K562 (cell line): ENCODE data around the gene PRKRIP1. TPM values are rescaled to one million over a fixed set of nuclear protein-coding genes. Genes with fewer than 3 reads are reported as not detected.

Experiments used
- ASH1L ChIP-seq: fragments of 450-650 bp; IDR thresholded peaks from 2 replicates; pipeline ENCODE4 v1.6.1; 2018; ENCODE audit warnings: borderline replicate concordance, mild to moderate bottlenecking, low read depth; ENCODE audit not compliant: partially characterized antibody
- CBX8 ChIP-seq: fragments of 200-600 bp; sonication (generic); IDR thresholded peaks from 2 replicates; pipeline ENCODE4 v1.6.1; 2012; ENCODE audit warnings: borderline replicate concordance, mixed run types, low read depth, mild to moderate bottlenecking, moderate library complexity, mixed read lengths, low read length, control low read depth, inconsistent platforms; ENCODE audit not compliant: poor library complexity, severe bottlenecking; ENCODE audit errors: extremely low read depth
- FUS ChIP-seq: fragments of 200-400 bp; formaldehyde crosslinking; optimal IDR thresholded peaks from 2 replicates; pipeline ENCODE3; 2017; ENCODE audit warnings: low read depth, low read length
- GATA2 ChIP-seq: sonication (generic); formaldehyde crosslinking; IDR thresholded peaks from 2 replicates; pipeline ENCODE4 v1.4.0; 2020; ENCODE audit warnings: mild to moderate bottlenecking, missing genetic modification reagents
- GTF2A2 ChIP-seq: IDR thresholded peaks from 2 replicates; pipeline ENCODE4 v1.6.1; 2016; ENCODE audit warnings: mild to moderate bottlenecking, missing genetic modification characterization, missing compliant biosample characterization
- HDAC1 ChIP-seq, 2 experiments: fragments of 450-650 bp; IDR thresholded peaks; 2 replicates each; pipeline ENCODE4 v1.6.1; 2016 to 2017; ENCODE audit warnings: inconsistent platforms in 1 of 2, mild to moderate bottlenecking in 1 of 2, moderate library complexity in 1 of 2
- NFXL1 ChIP-seq: fragments of 450-650 bp; formaldehyde crosslinking; IDR thresholded peaks from 2 replicates; pipeline ENCODE4 v1.4.0; 2021; ENCODE audit warnings: mild to moderate bottlenecking
- OTX1 ChIP-seq: fragments of 450-650 bp; formaldehyde crosslinking; IDR thresholded peaks from 2 replicates; pipeline ENCODE4 v1.4.0; 2022; ENCODE audit warnings: mild to moderate bottlenecking
- PYGO2 ChIP-seq: fragments of 450-650 bp; IDR thresholded peaks from 2 replicates; pipeline ENCODE4 v1.6.1; 2016; ENCODE audit warnings: mild to moderate bottlenecking, missing genetic modification characterization, moderate library complexity, missing compliant biosample characterization
- SMAD3 ChIP-seq: fragments of 450-650 bp; formaldehyde crosslinking; conservative IDR thresholded peaks from 2 replicates; pipeline ENCODE4 v1.4.0; 2020; ENCODE audit warnings: mild to moderate bottlenecking
- SMC3 ChIP-seq: conservative IDR thresholded peaks from 2 replicates; pipeline ENCODE4 v1.6.1; 2011; ENCODE audit warnings: low read depth, low read length, improper control_type of control experiment; ENCODE audit not compliant: insufficient read depth
- STAT5A ChIP-seq: IDR thresholded peaks from 2 replicates; pipeline ENCODE4 v1.6.1; 2012; ENCODE audit warnings: low read length, inconsistent platforms, borderline replicate concordance
- TARDBP ChIP-seq: fragments of 450-650 bp; IDR thresholded peaks from 2 replicates; pipeline ENCODE4 v1.6.1; 2016
- TEAD1 ChIP-seq, 2 experiments: fragments of 450-650 bp in 1 of 2; sonication (generic) in 1 of 2; formaldehyde crosslinking; IDR thresholded peaks; 2 replicates each; pipeline versions ENCODE4 v1.4.0 to v1.8.0; 2020 to 2022; ENCODE audit warnings: mild to moderate bottlenecking in 2 of 2, missing genetic modification reagents in 1 of 2
- TEAD4 ChIP-seq, 2 experiments: sonication (generic) in 1 of 2; formaldehyde crosslinking in 1 of 2; IDR thresholded peaks; 2 replicates each; pipeline versions ENCODE4 v1.6.1 to v1.8.0; 2012 to 2022; ENCODE audit warnings: borderline replicate concordance in 1 of 2, inconsistent platforms in 1 of 2, low read length in 1 of 2, mild to moderate bottlenecking in 1 of 2, missing genetic modification reagents in 1 of 2
- THAP12 ChIP-seq: fragments of 250-450 bp; sonication (Bioruptor Pico); IDR thresholded peaks from 2 replicates; pipeline ENCODE4 v1.9.0; 2021; ENCODE audit warnings: mild to moderate bottlenecking, inconsistent platforms
- TOE1 ChIP-seq, 2 experiments: fragments of 450-650 bp in 1 of 2; sonication (generic) in 1 of 2; formaldehyde crosslinking in 1 of 2; IDR thresholded peaks; 2 replicates each; pipeline versions ENCODE4 v1.7.1 to v1.8.0; 2016 to 2022; ENCODE audit warnings: borderline replicate concordance in 2 of 2, mild to moderate bottlenecking in 2 of 2, antibody characterized with exemption in 1 of 2, inconsistent platforms in 1 of 2, low read depth in 1 of 2, missing genetic modification reagents in 1 of 2, moderate library complexity in 1 of 2
- TRIM28 ChIP-seq: fragments of 450-650 bp; IDR thresholded peaks from 2 replicates; pipeline ENCODE4 v1.6.1; 2017
- USF2 ChIP-seq: sonication (generic); formaldehyde crosslinking; IDR thresholded peaks from 2 replicates; pipeline ENCODE4 v1.5.0; 2020; ENCODE audit warnings: missing genetic modification reagents
- ZBTB17 ChIP-seq: fragments of 450-650 bp; formaldehyde crosslinking; IDR thresholded peaks from 2 replicates; pipeline ENCODE4 v1.4.0; 2020; ENCODE audit warnings: mild to moderate bottlenecking
- ZBTB33 ChIP-seq: sonication (generic); formaldehyde crosslinking; IDR thresholded peaks from 2 replicates; pipeline ENCODE4 v1.8.1; 2023; ENCODE audit warnings: mild to moderate bottlenecking, missing genetic modification reagents
- ZNF184 ChIP-seq: sonication (generic); formaldehyde crosslinking; IDR thresholded peaks from 2 replicates; pipeline ENCODE4 v1.5.0; 2020; ENCODE audit warnings: missing genetic modification reagents
- ZNF277 ChIP-seq: fragments of 250-450 bp; sonication (Bioruptor Pico); IDR thresholded peaks from 2 replicates; pipeline ENCODE4 v1.8.0; 2022; ENCODE audit warnings: inconsistent platforms, mild to moderate bottlenecking, moderate library complexity, borderline replicate concordance
- polyA plus RNA-seq, 8 experiments: library from polyadenylated mRNA; depleted of rRNA in 4 of 8; stranded (reverse) in 5 of 8; unstranded in 3 of 8; fragments of >200 nt; fragmentation: Nextera tagmentation in 2 of 8; fragmentation: Illumina TruSeq in 1 of 8; extraction: Ambion mirVana in 2 of 8; extraction: Trizol in 1 of 8; gene quantifications; 2 replicates each; pipeline versions ENCODE4 v1.2.1 to v1.2.3, GENCODE V29; 2011 to 2014; ENCODE audit warnings: inconsistent platforms in 1 of 8, missing spikeins in 1 of 8
- total RNA-seq, 7 experiments: library from RNA; depleted of rRNA in 6 of 7; stranded (reverse); fragments of >200 nt in 6 of 7; fragmentation: Illumina TruSeq in 2 of 7; extraction: Trizol in 2 of 7; gene quantifications; 2 replicates each; pipeline versions ENCODE4 v1.2.1 to v1.2.3, GENCODE V29; 2011 to 2021; ENCODE audit warnings: low replicate concordance in 1 of 7

The PRKRIP1 gene
- total and polyA plus RNA-seq, 9 of the 15 experiments (the other 6 are each of a cell fraction or from before 2014, with no cell fraction given), result 14.9 to 52.1 (median 19.8) TPM

- TF ChIP-seq ZBTB33 (CRISPR knock-in tag) (peak; percentile 0; the same call in 1 of the 2 replicates), CBX8 (no peak), TOE1 (IDR thresholded peaks at IDR 0.05; ENCODE audit: borderline replicate concordance) (0 out of 2 replicates have a peak, but pooled peaks have one; percentile 21), TOE1 (CRISPR knock-in tag; IDR thresholded peaks at IDR 0.05; ENCODE audit: borderline replicate concordance, low read depth) (no peak), PYGO2 (tag) (no peak), NFXL1 (CRISPR knock-in tag) (no peak), TEAD4 (IDR thresholded peaks at IDR 0.05; ENCODE audit: low read length) (no peak), TEAD4 (CRISPR knock-in tag; IDR thresholded peaks at IDR 0.05; ENCODE audit: borderline replicate concordance) (no peak), OTX1 (CRISPR knock-in tag) (no peak), GTF2A2 (tag) (no peak), SMC3 (no peak), SMAD3 (no peak), ZNF277 (no peak), ASH1L (no peak), ZNF184 (CRISPR knock-in tag) (no peak), USF2 (CRISPR knock-in tag) (no peak), GATA2 (CRISPR knock-in tag) (no peak), FUS (no peak), TEAD1 (CRISPR knock-in tag; IDR thresholded peaks at IDR 0.05) (0 out of 4 replicates have a peak, but pooled peaks of 1 of the 2 experiments have one; percentile 3), THAP12 (CRISPR knock-in tag) (no peak), TARDBP (no peak), HDAC1 (IDR thresholded peaks at IDR 0.05) (0 out of 4 replicates have a peak, but pooled peaks of 1 of the 2 experiments have one; percentile 9), ZBTB17 (no peak), STAT5A (no peak), TRIM28 (no peak)
Observed at GRCh38 chr7:102396710-102397019, 502 bp downstream of the PRKRIP1 start (continued).
